Activated T-helper 1 cell treated with Interleukin-2 at 50 U/mL for 16 hours (primary cell): ENCODE measurements around the gene RADX.

Experiments used
- DNase-seq: peaks from one replicate; pipeline ENCODE4 v3.0.0-alpha.2; 2020; ENCODE audit warnings: low read depth

The RADX gene

DNA sequence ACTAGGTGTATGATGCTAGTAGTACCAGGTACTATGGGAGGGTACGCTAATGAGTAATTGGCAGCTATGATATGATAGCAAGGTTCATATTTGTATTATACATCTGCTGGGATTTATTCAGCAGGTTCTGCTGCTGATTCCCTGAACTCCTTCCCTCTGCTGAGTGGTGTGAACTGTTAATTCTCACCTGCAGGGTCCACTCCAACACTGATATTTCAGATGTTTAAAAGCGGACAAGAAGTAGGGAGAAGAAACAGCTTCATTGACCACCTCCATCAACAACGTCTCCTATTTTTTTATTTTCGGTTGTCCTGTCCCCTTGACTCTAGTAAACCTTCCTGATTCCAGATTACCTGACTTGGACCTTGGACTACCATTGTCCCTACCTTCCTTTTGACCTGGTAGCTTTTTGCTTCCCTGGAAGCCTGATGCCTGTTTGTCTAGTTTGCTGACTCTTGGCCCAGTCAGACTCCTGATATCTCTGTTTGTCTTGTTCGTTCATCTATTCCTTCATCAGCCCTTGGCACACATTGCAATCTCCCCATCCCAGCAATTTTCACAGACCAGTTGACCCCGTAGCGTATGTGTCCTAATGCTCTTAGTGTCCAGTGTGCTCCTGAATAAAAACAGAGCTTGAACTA is 80.8 kb downstream of the RADX start:
- no peak for DNase-seq

DNA sequence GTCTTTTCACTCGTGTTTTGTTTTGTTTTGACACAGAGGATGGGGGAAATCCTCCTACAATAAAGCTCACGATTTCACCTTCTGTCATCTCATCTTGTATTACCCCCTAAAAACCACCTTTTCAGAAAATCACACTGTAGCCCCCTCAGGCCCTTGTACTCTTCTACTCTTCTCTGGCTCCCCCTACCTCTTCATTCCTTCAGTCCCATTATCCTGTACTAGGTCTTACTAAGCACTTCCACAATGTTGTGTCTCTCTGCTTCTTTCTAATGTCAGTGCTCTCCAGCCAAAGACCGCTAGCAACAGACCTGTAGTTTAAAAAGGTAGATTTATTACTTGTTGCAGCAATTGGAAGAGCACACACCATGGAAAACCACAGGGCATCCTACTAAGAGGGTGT is 84.7 kb downstream of the RADX start:
- no peak for DNase-seq

GRCh38 chrX:106698693-106699092 is 86.9 kb downstream of the RADX start:
- no peak for DNase-seq

DNA sequence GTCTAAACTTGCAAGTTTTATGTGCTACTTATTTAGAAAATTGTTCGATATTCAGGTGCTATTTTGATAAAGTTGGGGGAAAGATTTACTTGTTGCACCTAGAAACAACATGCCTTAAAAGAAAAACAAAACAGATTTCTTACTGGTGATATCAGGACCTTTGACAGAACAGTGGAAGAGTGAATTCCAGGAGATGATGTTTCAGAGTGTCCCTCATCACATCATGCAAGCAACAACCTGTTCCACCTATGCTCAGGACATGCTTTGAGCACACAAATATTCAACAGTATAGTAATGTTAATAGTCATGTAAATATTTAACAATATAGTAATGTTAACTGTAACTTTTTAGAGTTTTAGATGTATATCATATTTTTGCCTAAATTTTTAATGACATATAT is 90.9 kb downstream of the RADX start:
- DNase-seq = no peak

- no peak for DNase-seq
Observed at GRCh38 chrX:106706466-106706865, 94.7 kb downstream of the RADX start.

DNA sequence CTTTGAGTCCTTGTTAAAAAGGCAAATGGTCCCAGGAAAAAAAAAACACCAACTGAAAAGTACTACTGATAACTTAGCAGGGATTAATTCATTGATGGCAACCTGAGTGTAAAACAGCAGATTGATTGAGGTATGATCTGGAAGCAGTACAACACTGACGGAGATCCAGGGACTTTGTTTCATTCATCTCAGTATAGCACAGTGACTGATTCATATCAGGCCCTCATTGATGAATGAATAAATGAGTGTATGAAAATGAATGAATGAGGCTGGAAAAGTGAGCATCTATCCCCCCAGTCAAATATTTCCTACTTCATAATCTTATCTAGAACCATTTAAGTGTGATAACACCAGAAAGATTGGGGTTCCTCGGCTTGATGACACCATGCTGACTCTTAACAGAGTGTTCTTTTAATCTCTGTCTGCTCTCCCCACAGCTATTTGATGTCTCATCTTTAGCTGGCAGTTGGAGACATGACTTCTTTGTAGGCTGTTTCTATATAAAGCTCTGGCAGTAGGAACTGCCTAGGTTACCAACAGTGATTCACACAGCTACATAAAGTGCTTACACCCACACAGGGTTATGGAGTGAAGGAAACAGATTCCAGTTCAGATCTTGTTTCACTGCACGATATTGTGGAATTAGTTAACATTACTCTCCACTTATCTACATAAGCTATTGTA is 96.1 kb downstream of the RADX start:
- no peak for DNase-seq

DNA sequence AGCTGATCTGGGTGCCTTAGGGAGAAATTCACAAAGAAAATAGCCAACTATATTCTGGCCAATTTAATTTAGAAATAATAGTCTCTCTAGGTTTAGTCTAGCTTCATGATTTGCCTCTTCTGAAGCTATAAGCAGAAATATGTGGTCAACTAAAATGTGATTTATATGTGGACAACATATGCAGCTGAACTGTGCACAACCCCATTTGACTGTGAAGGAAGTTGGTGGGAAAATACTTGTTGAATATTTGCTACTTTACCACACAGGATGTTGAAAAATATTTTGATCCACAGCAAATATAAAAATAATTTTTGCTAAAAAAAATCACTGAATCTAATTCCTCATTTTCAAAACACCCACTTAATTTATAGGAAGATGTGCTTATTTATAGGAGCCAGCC is 99.0 kb downstream of the RADX start:
- DNase-seq = no peak

DNA sequence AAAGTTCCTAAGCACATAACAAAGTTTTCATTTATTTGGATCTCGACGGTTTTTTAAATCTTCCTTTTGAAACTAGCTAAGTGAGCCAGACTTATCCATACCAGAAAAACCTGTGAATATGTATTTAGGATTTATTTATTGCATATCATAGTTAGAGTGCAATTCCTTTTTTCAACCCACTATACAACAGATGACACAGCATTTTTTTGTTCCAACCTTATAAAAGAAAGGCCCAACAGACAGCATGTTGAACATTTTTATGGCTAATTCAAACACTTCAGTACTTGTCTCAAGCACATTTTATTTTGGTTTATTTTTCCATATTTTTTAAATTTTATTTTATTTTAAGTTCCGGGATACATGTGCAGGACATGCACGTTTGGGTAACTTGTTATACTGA is 99.6 kb downstream of the RADX start:
- no peak for DNase-seq

DNA sequence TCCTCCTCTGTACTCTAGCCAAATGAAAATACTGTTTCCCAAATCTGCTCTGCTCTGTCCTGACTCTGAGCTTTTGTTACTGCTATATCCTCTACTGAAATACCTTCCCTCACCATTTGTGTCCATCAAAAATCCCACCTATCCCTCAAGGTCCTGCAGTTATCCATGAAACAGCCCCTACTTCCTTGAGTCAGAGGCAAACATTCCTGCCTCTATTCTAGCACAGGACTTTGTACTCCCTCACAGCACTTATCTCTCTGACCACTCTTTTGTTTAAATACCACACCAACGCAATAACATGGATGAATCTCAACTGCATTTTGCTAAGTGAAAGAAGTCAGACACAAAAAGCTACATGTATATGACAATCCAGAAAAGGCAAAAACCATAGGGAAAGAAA is 104.2 kb downstream of the RADX start:
- DNase-seq = no peak

DNA sequence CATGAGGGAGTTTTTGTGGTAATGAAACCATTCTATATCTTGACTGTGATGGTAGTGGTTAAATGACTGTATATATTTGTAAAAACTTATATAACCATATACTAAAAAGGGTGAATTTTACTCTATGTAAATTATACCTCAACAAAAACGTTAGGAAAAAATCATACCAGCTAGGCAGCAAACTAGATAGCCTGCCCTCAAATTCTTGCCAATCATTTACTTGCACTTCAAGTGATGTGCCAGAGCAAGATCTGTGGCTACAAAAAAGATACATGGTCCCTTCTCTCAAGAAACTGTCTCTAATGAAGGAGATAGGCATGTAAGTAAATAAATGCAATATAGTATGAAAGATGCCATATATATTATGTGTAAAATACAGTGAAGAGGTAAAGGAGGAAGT is 104.7 kb downstream of the RADX start:
- no peak for DNase-seq

DNA sequence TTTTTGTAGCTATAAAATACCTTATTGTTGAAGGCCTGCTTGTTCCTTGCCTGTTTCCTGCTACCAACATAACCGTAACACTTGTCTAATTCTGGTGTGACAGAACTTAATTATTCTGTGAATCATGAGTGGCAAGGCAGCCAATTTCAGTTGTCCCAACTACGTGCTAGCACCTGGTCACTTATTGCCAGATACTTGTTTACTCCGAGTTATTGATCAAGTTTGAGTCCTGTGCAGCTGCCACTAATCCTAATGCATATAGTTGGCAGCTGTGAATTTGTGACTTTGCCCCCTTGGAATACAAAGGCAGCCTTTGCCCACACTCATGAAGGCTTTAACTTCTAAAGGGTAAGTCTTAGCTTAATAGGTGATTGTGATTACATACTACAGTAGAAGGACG is 106.9 kb downstream of the RADX start:
- DNase-seq = no peak

DNA sequence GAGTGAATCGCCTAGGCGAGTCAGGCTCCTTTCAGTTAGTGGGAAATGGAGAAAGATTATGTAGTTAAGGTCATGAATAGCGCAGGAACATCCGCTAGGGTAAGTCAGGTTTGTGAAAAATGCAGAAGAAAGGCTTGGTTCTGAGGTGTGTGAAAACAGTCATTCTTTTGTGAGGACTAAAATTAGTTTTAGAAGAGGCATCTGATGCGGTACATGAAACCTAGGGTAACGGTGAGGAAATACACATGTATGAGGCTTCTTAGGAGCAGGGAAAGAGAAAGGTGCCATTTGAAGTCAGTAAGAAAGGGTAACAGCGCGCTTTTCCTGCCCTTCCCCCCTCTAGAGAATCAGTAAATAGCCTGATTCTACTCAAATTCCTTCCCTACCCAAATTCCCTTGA is 114.2 kb downstream of the RADX start:
- no peak for DNase-seq

- DNase-seq = peak; percentile 1
Observed at GRCh38 chrX:106726485-106727437, 115.0 kb downstream of the RADX start, which contains the start of gene RNF128. RNF128 (plus strand) TSS chrX:106726701; CDS start chrX:106726914, 213 bp downstream.

- no peak for DNase-seq
Observed at GRCh38 chrX:106728337-106728736, 116.6 kb downstream of the RADX start.
